WTC11 (cell line): ENCODE results near the gene SLC13A3. TPM values are rescaled to one million over a fixed set of nuclear protein-coding genes. Genes with fewer than 3 reads are reported as not detected.
A peak's percentile ranks its signal among the peaks of the same experiment; 100 is the strongest.

ENCODE experiments used
- ATAC-seq: fragments of 200-7000 bp; cut with Tn5 transposase; 2 replicates; pipeline ENCODE4 v1.10.0; 2021; ENCODE audit warnings: mild to moderate bottlenecking, moderate library complexity
- CTCF ChIA-PET: fragments of 300-600 bp; sonication (Branson Sonifier 250); formaldehyde crosslinking; loops from one replicate; lab custom pipeline; 2021; ENCODE audit warnings: antibody characterized with exemption; lab: Charles Lee
- POLR2A ChIA-PET: fragments of 350-600 bp; sonication (Branson Sonifier 250); formaldehyde crosslinking; loops from one replicate; lab custom pipeline; 2021; ENCODE audit warnings: antibody characterized with exemption; lab: Charles Lee
- DNase-seq: peaks from one replicate; pipeline ENCODE4 v3.0.0; 2021; ENCODE audit warnings: low spot score
- H3K27ac Mint-ChIP-seq: 2 replicates; pipeline ENCODE4 v1.8.0; 2021; ENCODE audit warnings: mixed read lengths
- H3K27me3 Mint-ChIP-seq: 2 replicates; pipeline ENCODE4 v1.8.0; 2021; ENCODE audit warnings: low read depth, mild to moderate bottlenecking, moderate library complexity, mixed read lengths
- H3K36me3 Mint-ChIP-seq: 2 replicates; pipeline ENCODE4 v1.8.0; 2021; ENCODE audit warnings: mixed read lengths
- H3K4me1 Mint-ChIP-seq: 2 replicates; pipeline ENCODE4 v1.8.0; 2022; ENCODE audit warnings: mixed read lengths
- H3K4me3 Mint-ChIP-seq: 2 replicates; pipeline ENCODE4 v1.8.0; 2021; ENCODE audit warnings: mild to moderate bottlenecking, moderate library complexity, mixed read lengths
- H3K9me3 Mint-ChIP-seq: 2 replicates; pipeline ENCODE4 v1.8.0; 2021; ENCODE audit warnings: mixed read lengths
- CREB1 ChIP-seq: sonication (generic); formaldehyde crosslinking; IDR thresholded peaks from 2 replicates; pipeline ENCODE4 v1.8.0; 2023; ENCODE audit warnings: mild to moderate bottlenecking, missing genetic modification reagents
- E2F1 ChIP-seq: sonication (generic); formaldehyde crosslinking; IDR thresholded peaks from 2 replicates; pipeline ENCODE4 v1.8.0; 2022; ENCODE audit warnings: mild to moderate bottlenecking, missing genetic modification reagents
- FOXJ3 ChIP-seq: sonication (generic); formaldehyde crosslinking; IDR thresholded peaks from 2 replicates; pipeline ENCODE4 v1.9.0; 2021; ENCODE audit warnings: missing genetic modification reagents, mild to moderate bottlenecking, borderline replicate concordance
- JUN ChIP-seq: sonication (generic); formaldehyde crosslinking; IDR thresholded peaks from 2 replicates; pipeline ENCODE4 v1.8.0; 2023; ENCODE audit warnings: mild to moderate bottlenecking, missing genetic modification reagents
- KAT7 ChIP-seq: sonication (generic); formaldehyde crosslinking; IDR thresholded peaks from 2 replicates; pipeline ENCODE4 v1.8.1; 2023; ENCODE audit warnings: missing genetic modification reagents, mild to moderate bottlenecking, borderline replicate concordance
- MXD4 ChIP-seq: fragments of 250-450 bp; sonication (Bioruptor Pico); IDR thresholded peaks from 2 replicates; pipeline ENCODE4 v1.8.0; 2021; ENCODE audit warnings: mild to moderate bottlenecking, moderate library complexity, borderline replicate concordance
- NR3C1 ChIP-seq: sonication (generic); formaldehyde crosslinking; conservative IDR thresholded peaks from 2 replicates; pipeline ENCODE4 v1.8.1; 2023; ENCODE audit warnings: low read depth, mild to moderate bottlenecking, missing genetic modification reagents
- PRRX2 ChIP-seq: fragments of 250-450 bp; sonication (Bioruptor Pico); IDR thresholded peaks from 2 replicates; pipeline ENCODE4 v1.8.0; 2021; ENCODE audit warnings: mild to moderate bottlenecking
- SOX15 ChIP-seq: fragments of 250-450 bp; sonication (Bioruptor Pico); IDR thresholded peaks from 2 replicates; pipeline ENCODE4 v1.9.0; 2021; ENCODE audit warnings: mild to moderate bottlenecking
- STAT6 ChIP-seq: sonication (generic); formaldehyde crosslinking; conservative IDR thresholded peaks from 2 replicates; pipeline ENCODE4 v1.8.1; 2023; ENCODE audit warnings: mild to moderate bottlenecking, low read depth, missing genetic modification reagents, moderate library complexity
- TEAD1 ChIP-seq: sonication (generic); formaldehyde crosslinking; IDR thresholded peaks from 2 replicates; pipeline ENCODE4 v1.8.0; 2022; ENCODE audit warnings: mild to moderate bottlenecking, missing genetic modification reagents
- ZMAT4 ChIP-seq: fragments of 250-450 bp; sonication (Bioruptor Pico); IDR thresholded peaks from 2 replicates; pipeline ENCODE4 v1.9.0; 2021; ENCODE audit warnings: mild to moderate bottlenecking
- ZNF317 ChIP-seq: sonication (generic); formaldehyde crosslinking; IDR thresholded peaks from 2 replicates; pipeline ENCODE4 v1.8.1; 2023; ENCODE audit warnings: low read depth, mild to moderate bottlenecking, moderate library complexity, missing genetic modification reagents, borderline replicate concordance
- ZNF423 ChIP-seq: fragments of 250-450 bp; sonication (Bioruptor Pico); IDR thresholded peaks from 2 replicates; pipeline ENCODE4 v2.1.2; 2022; ENCODE audit warnings: mild to moderate bottlenecking, moderate library complexity
- total RNA-seq: library from RNA; stranded (reverse); gene quantifications from 3 replicates; pipeline ENCODE4 v1.2.3, GENCODE V29; 2021
- TF ChIP-seq, protein P1 (sequence below): sonication (generic); formaldehyde crosslinking; IDR thresholded peaks from 2 replicates; pipeline ENCODE4 v1.8.1; 2022; ENCODE audit warnings: mild to moderate bottlenecking, moderate library complexity, missing genetic modification reagents
- TF ChIP-seq, protein P2 (sequence below): sonication (generic); formaldehyde crosslinking; IDR thresholded peaks from 2 replicates; pipeline ENCODE4 v1.8.1; 2022; ENCODE audit warnings: low read depth, missing genetic modification reagents, borderline replicate concordance

SLC13A3 gene
- total RNA-seq, 1 experiment from 2014 or later = 10.6 TPM

DNA sequence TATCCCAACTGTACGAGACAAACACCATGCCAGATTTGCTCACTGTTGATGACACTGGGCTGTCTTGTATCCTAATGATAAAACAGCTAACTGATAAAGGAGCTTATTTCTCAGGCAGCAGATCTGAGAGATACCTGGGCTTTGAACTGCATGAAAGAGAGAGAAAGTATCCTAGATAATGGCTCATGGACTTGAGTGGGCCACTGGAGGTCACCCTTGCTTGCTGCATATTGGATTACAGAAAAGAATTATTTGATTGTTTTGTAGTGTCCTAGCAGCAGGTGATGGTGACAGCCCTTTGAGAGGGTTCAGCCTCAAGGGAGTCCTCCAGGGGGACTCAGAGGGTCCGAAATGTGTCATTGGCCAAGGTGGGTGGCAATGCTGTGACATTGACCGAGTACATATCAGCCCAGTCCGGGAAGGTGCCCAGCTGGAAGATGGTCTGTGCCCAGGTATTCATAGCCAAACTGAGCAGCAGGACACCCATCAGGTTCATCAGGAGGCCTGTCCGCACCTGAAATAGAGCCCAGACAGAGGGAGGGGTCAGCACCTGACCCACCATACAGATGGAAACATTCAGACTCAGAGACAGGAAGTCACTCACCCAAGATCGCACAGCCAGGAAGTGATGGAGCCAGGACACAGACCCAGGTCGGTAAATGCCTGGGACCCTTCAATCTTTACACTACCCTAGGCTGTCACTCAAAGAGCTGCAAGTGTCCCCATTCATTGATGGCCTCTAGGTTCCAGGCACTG lies 91.4 kb downstream of the SLC13A3 start:
- TF ChIP-seq KAT7 (no peak), CREB1 (CRISPR knock-in tag) (no peak), STAT6 (CRISPR knock-in tag) (no peak)
- DNase-seq = no peak
- ATAC-seq = no peak
- Mint-ChIP-seq H3K27me3 (no peaks in the 10 kb centered on the region; the same call in 1 of the 2 replicates), H3K4me1 (peaks cover 25% of the 10 kb centered on the region), H3K4me3 (no peak overlapping the region), H3K27ac (peak overlapping the region; percentile 39; the same call in 1 of the 2 replicates), H3K9me3 (no peaks in the 10 kb centered on the region), H3K36me3 (no peaks in the 10 kb centered on the region)
- CTCF ChIA-PET = interaction anchor here (0.9 to 1.1 kb wide), 2 partner anchors 20 to 370 kb away, joined by 4 read pairs; no protein-coding TSS in a partner anchor
- POLR2A ChIA-PET = no interaction called here

GRCh38 chr20:46559001-46559400 lies 92.3 kb downstream of the SLC13A3 start:
- CTCF ChIA-PET = interaction anchor here (0.9 kb wide), 1 partner anchor 19 kb away, joined by 4 read pairs; no protein-coding TSS in a partner anchor
- no peak for TF ChIP-seq MXD4 (CRISPR knock-in tag)
- TF ChIP-seq ZNF317 (CRISPR knock-in tag) = no peak
- no peak for TF ChIP-seq PRRX2 (CRISPR knock-in tag)
- TF ChIP-seq, protein P1, sequence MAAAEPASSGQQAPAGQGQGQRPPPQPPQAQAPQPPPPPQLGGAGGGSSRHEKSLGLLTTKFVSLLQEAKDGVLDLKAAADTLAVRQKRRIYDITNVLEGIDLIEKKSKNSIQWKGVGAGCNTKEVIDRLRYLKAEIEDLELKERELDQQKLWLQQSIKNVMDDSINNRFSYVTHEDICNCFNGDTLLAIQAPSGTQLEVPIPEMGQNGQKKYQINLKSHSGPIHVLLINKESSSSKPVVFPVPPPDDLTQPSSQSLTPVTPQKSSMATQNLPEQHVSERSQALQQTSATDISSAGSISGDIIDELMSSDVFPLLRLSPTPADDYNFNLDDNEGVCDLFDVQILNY (CRISPR knock-in tag) = no peak
- no peak for TF ChIP-seq E2F1
- TF ChIP-seq, protein P2, sequence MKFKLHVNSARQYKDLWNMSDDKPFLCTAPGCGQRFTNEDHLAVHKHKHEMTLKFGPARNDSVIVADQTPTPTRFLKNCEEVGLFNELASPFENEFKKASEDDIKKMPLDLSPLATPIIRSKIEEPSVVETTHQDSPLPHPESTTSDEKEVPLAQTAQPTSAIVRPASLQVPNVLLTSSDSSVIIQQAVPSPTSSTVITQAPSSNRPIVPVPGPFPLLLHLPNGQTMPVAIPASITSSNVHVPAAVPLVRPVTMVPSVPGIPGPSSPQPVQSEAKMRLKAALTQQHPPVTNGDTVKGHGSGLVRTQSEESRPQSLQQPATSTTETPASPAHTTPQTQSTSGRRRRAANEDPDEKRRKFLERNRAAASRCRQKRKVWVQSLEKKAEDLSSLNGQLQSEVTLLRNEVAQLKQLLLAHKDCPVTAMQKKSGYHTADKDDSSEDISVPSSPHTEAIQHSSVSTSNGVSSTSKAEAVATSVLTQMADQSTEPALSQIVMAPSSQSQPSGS (CRISPR knock-in tag) = no peak
- TF ChIP-seq NR3C1 = no peak
- TF ChIP-seq ZNF423 = no peak
- TF ChIP-seq TEAD1 (CRISPR knock-in tag) = no peak
- no peak for TF ChIP-seq FOXJ3
- TF ChIP-seq JUN (CRISPR knock-in tag) = no peak
- TF ChIP-seq SOX15 (CRISPR knock-in tag) = no peak
- TF ChIP-seq ZMAT4 (CRISPR knock-in tag) = no peak
- DNase-seq (no peak), ATAC-seq (no peak)
- Mint-ChIP-seq H3K9me3 (no peaks in the 10 kb centered on the region), H3K36me3 (no peaks in the 10 kb centered on the region), H3K27me3 (no peaks in the 10 kb centered on the region; the same call in 1 of the 2 replicates), H3K27ac (no peak overlapping the region), H3K4me1 (peaks cover 34% of the 10 kb centered on the region), H3K4me3 (no peak overlapping the region)
- POLR2A ChIA-PET = no interaction called here
